ENCODE results near the gene PCDHGA1.

Gene PCDHGA1

GRCh38 chr5:141494761-141495452, 164.6 kb downstream of the PCDHGA1 start:
- no peak for DNase-seq

GRCh38 chr5:141495453-141495811, 165.1 kb downstream of the PCDHGA1 start:
- DNase-seq, result no peak

- no peak for DNase-seq
Observed at GRCh38 chr5:141496038-141496437, 165.7 kb downstream of the PCDHGA1 start.

- no peak for DNase-seq
Observed at GRCh38 chr5:141501761-141502160, 171.4 kb downstream of the PCDHGA1 start.

- DNase-seq, result no peak
Observed at GRCh38 chr5:141503681-141504080, 173.4 kb downstream of the PCDHGA1 start.

GRCh38 chr5:141504216-141504615, 173.9 kb downstream of the PCDHGA1 start:
- DNase-seq, result no peak

- DNase-seq, result no peak
Observed at GRCh38 chr5:141506381-141507155, 176.3 kb downstream of the PCDHGA1 start.

GRCh38 chr5:141507387-141508091, 177.2 kb downstream of the PCDHGA1 start:
- peak; percentile 67 for DNase-seq

DNA sequence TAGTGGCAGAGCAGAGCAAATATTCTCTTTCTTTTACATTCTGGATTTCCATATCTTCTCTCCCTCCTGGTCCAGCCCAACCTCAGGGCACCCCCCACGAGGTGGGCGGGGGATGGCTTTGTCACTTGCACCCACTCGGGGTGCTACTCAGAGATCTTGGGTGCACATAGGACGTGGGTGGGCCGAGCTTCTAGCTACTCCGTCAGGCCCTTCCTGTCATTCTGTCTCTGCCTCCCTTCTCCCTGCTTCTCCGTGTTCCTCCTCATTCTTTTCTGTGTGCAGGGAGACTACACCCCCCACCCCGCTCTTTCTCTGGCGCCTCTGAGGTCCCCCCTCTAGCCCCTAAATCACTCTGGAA, 178.1 kb downstream of the PCDHGA1 start:
- no peak for DNase-seq

GRCh38 chr5:141508798-141509611, 178.7 kb downstream of the PCDHGA1 start:
- peak; percentile 88 for DNase-seq

GRCh38 chr5:141510160-141510559, 179.8 kb downstream of the PCDHGA1 start:
- no peak for DNase-seq

DNA sequence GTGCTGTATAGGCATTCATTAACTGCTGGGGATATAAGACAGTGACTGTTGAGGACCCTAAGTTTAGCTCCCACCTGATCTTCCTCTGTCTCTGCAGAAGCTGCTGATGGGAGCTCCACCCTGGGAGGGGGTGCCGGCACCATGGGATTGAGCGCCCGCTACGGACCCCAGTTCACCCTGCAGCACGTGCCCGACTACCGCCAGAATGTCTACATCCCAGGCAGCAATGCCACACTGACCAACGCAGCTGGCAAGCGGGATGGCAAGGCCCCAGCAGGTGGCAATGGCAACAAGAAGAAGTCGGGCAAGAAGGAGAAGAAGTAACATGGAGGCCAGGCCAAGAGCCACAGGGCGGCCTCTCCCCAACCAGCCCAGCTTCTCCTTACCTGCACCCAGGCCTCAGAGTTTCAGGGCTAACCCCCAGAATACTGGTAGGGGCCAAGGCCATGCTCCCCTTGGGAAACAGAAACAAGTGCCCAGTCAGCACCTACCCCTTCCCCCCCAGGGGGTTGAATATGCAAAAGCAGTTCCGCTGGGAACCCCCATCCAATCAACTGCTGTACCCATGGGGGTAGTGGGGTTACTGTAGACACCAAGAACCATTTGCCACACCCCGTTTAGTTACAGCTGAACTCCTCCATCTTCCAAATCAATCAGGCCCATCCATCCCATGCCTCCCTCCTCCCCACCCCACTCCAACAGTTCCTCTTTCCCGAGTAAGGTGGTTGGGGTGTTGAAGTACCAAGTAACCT, 180.7 kb downstream of the PCDHGA1 start:
- no peak for DNase-seq

- no peak for DNase-seq
Observed at GRCh38 chr5:141511771-141512325, 181.5 kb downstream of the PCDHGA1 start.

DNA sequence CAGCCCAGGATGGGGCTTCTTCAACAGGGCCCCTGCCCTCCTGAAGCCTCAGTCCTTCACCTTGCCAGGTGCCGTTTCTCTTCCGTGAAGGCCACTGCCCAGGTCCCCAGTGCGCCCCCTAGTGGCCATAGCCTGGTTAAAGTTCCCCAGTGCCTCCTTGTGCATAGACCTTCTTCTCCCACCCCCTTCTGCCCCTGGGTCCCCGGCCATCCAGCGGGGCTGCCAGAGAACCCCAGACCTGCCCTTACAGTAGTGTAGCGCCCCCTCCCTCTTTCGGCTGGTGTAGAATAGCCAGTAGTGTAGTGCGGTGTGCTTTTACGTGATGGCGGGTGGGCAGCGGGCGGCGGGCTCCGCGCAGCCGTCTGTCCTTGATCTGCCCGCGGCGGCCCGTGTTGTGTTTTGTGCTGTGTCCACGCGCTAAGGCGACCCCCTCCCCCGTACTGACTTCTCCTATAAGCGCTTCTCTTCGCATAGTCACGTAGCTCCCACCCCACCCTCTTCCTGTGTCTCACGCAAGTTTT, 182.1 kb downstream of the PCDHGA1 start:
- DNase-seq, result no peak

DNA sequence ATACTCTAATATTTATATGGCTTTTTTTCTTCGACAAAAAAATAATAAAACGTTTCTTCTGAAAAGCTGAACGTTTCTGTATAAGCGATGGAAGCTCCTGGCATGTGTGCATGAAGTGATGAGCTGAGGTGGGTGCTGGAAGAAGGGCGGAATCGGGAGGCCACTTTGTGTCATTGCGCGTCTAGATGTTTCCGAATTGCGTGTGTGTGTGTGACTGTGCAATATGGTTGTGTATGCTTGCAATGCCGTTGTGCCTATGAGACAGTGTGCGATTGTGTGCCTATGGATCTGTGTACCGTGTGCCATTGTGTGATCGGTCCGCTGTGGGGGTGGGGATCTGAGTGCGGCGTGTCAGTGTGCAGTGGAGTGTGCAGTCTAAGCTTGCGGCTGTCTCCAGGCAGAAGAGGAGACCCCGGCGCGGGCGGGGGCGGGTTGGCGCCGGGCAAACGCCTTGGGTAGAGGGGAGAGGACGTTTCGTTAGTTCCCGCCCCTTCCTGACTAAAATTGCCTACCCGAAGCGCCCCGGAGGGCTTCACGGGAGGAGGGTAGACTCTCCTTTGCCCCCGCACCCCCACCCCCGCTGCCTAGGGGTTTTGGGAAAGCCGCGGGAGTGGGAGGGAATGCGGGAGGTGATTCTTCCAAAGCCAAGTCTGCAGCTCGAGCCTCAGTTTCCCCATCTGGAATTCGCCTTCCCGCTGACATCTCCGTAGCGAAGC, 182.8 kb downstream of the PCDHGA1 start:
- DNase-seq, result no peak

- DNase-seq, result no peak
Observed at GRCh38 chr5:141513627-141514329, 183.5 kb downstream of the PCDHGA1 start.

DNA sequence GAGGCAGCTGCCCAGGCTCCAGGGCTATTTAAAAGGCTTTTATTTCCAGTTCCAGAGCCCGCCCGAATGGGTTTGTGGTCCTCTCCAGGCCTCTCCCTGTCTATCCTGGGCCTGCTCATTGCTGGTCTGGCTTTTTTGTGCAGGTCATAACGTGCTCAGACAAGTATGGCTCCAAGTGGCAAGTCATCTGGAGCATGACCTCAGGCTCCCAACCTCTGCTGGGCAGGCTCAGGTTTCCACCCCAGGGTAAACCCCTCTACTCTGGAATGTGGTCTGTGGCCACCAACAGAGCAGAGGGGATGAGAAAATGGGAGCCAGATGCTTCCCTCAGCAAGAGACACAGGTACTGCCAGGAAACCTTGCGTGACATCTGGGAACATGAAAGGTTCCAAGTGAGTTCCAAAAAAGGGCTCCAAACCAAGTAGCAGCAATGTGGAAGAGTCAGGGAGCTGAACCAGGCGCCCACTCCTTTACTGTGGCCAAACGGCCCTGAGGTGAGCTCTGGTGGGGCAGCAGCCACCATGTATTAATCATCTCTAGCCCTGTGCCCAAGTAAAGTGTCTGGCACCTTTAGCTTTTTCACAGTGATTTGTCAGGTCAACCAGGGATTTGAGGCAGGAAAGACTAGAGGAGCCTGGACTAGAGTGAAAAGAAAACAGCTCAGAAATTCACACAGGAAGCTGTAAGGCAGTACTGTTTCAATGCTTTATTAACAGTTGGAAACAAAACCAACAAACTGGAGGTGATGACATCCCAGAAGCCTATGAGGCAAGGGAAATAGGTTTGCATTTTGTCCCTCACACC, 184.2 kb downstream of the PCDHGA1 start:
- DNase-seq, result no peak

DNA sequence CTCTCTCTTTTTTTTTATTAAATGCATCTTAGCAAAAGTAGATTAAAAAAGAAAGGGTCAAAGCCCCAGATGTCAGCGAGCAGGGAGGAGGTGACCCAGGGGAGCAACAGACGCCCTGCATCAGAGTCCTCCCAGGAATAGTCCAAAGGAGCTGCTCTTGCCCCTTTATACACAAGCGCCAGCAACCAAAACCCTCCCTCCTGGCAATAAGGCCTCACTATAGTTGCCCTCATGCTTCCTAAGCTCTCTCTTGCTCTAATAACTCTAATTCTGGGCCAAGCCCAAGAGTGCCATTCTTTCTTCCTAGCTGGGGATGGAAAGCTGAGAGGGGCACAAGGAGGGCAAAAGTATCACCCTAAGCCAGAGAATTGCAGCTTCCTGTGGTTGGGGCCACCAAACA, 184.8 kb downstream of the PCDHGA1 start:
- no peak for DNase-seq

GRCh38 chr5:141515946-141516671, 185.8 kb downstream of the PCDHGA1 start:
- no peak for DNase-seq

All from GF-D8 (cell line).